GM21576 (cell line): ENCODE data around the gene SOS1.
"Not testable (repeated sequence)": the region's sequence is repeated elsewhere in the genome, so short reads cannot be mapped to it uniquely, and the experiment has no call there.

Experiments used
- ATAC-seq: cut with Tn5 transposase; IDR thresholded peaks from one replicate; pipeline ENCODE4 v1.9.1; 2021; ENCODE audit warnings: mild to moderate bottlenecking, moderate library complexity; ENCODE audit not compliant: unreplicated experiment

SOS1 gene

GRCh38 chr2:38977047-38977446 lies 143.8 kb downstream of the SOS1 start:
- no peak for ATAC-seq

DNA sequence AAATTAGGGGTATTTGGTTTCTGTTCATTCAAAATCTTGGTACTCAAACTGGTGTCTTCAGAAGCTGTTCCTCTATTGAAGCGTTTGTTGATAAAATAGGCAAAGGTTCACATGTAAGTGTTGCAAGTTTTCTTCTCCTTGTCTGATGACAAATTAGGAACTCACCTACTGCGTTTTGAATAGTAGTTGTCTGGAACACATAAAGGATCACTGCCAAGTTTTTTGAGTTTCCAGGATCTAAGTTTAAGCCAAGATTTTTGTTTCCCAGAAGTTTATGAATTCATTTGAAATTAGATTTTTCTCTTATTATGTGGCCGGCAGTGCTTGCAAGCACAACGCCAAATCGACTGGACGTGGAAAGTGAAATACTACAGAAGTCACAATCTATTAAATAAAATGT lies 145.8 kb downstream of the SOS1 start:
- no peak for ATAC-seq

DNA sequence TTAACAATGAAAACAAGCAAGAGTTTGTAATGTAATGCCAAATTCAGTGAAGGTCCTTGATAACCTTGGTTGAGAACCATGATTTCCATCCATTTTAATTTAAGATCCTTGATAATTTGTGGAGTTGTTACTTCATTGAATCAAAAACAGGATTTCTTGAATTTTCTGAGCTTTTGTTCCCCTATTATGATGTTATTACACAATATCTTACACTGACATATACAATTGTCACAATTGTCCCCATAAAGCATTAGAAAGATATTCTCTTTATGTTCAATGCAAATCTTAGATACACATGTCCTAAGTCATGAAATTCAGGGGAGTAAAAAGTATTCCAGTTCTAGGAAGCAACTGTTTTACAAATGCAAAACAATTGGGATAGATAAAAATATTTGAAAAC lies 147.6 kb downstream of the SOS1 start:
- no peak for ATAC-seq

- no peak for ATAC-seq
These were observed 149.5 kb downstream of the SOS1 start for GRCh38 chr2:38971377-38971776.

GRCh38 chr2:38968021-38968420 lies 152.8 kb downstream of the SOS1 start:
- ATAC-seq, result no peak

- no peak for ATAC-seq
These were observed 154.2 kb downstream of the SOS1 start for GRCh38 chr2:38966678-38967077.

GRCh38 chr2:38966006-38966405 lies 154.8 kb downstream of the SOS1 start:
- no peak for ATAC-seq

DNA sequence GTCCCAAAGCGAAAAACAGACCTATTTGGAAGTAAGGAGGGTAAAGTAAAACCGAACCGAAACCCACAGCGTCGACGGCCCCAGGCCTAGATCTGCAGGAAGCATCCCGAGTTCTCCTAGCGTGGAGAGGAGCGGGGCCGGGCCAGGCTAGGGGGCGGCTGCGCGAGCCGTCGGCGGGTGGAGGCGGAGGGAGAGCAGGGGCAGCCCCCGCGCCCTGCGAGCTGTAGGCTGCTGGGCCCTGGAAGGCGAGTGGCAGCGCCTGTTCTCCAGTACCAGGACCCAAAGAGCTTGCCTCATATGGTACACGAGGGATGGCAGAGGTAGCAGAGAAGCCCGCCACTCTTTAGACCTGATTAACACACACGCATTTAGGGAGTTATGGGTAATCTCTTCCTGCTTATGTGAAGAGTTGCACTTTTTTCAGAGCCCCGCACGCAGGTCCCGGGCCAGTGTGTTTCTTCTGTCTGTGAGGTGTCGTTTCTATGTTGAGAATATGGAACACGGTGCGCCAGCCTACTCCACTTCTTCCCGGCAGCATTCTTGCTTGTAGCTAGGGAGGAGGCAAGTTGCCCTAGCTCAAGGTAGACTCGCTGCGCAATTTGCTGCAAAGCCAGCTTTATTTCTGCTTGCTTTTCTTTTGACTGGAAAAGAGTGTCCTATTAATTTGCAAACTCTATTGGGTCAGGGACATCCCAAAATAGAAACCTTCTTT lies 160.1 kb downstream of the SOS1 start:
- no peak for ATAC-seq

GRCh38 chr2:38959938-38960608 lies 160.8 kb downstream of the SOS1 start:
- peak; percentile 73 for ATAC-seq

DNA sequence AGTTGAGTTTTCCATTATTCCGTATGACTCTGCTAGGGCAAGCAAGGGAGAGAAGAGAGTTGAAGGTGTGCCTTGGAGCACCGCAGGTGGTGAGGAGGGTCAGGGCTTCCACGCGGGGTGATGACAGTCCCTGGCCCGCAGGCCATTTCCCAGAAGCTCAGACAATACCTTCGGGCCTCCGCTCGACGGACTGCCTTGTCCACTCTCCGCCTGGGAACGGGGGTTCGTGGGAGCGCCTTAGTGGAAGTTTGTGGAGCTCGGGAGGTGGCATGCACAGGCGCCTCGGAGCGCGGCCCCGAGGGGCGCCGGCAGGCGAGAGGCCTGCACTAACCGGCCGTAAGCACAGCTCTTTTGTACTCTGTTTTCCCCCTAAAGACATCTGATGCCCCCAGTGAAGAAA lies 161.4 kb downstream of the SOS1 start:
- ATAC-seq, result no peak

DNA sequence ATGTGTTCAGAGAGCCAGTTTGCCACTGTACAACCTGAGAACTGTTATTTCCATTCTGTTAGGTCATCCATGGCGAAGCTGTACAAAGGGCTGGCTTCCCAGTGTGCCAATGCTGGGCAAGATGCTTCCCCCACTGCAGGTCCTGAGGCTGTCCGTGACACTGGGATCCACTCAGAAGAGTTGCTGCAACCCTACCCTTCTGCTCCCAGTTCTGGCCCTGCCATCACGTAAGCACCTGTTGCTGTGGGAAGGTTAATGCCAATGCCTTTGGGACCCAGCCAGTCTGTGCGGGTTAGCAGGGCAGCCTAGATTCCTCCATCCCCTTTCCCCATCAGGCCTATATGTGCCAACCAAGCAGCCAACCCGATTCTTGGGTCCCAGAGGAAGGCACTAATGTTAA lies 162.9 kb downstream of the SOS1 start:
- ATAC-seq, result no peak

- no peak for ATAC-seq
These were observed 169.1 kb downstream of the SOS1 start for GRCh38 chr2:38951766-38952165.

DNA sequence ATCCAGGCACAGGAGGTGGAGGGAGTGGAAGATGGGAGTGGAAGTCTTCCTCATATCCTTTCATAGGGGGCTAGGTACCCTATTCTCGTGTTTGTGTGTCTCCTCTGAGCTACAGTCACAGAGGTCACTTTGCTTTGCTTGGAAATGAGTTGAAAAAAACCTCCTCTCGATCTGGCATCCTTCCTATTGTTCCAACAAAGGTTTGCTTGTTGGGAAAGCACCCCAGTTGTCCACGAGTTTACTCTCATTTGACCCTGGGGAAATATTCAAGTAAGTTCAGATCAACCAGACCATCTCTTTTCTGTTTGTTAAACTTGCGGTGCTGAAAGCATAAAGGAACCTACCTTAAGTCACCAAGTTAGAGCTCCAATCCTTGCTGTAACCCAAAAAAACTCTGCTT lies 171.9 kb downstream of the SOS1 start:
- no peak for ATAC-seq

DNA sequence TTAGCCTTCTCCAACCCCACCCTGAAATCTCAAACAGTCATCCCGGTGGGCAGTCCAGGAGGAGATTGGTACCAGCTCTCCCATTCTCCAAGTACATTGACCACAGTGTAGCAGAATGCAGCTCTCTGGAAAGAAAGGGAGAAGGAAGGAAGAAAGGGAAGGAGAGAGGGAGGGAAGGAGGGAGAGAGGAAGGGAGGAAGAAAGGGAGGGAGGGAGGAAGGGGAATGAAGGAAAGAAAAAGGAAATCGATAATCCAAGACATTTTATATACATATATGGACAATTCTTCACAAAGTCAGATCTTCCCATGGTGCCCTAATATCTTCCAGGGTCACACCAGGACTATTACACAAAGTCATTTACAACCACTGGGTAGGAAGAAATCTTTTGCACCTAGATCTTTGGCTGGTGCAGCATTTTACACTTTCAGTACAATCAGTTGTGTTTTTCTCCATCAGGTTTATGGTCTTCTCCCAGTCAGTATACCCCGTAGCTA lies 172.4 kb downstream of the SOS1 start:
- ATAC-seq, result no peak

DNA sequence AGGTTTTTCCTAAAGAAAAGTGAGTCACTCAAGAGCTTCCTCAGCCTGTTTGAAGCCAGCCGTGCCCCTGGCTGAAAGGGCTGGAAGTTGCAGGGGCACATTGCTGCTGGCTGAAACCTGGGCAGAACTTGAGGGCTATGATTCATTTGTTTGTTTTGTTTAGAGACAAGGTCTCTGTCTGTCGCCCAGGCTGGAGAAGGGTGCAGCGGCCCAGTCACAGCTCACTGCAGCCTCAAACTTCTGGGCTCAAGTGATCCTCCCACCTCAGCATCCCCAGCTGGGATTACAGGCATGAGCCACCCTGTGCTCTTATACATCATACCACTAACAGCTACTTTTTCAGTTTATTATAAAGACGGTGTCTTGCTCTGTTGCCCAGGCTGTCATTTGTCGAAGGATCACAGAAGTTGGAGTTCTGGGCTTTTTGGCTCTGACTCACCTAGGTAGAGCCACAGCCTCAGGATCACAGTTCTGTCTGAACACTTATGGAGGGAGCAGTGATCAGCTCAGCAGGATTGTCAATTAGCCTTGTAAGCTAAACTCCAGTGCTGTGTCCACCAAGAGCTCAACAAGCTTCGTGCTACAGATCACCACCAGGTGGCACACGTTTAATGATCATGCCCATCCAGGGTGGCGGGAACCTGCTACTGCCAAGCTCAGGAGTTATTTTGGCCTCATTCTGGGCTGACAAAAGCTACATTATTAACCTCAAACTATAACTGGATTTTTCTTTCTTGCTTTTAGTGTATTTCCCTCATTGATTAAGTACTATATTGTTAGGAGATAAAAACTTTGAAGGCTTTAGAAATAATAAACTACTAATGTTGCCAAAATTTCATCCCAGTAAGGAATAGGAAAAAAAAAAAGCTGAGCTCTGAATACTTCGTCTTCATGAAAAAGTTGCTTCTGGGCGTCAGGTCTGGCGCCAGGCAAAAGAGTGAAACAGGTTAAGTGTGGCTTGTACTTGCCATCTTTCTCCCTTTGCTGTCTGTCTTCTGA lies 173.3 kb downstream of the SOS1 start:
- ATAC-seq, result no peak

- ATAC-seq, result no peak
These were observed 174.9 kb downstream of the SOS1 start for GRCh38 chr2:38945911-38946310.

GRCh38 chr2:38945372-38945771 lies 175.5 kb downstream of the SOS1 start:
- ATAC-seq, result no peak

GRCh38 chr2:38943784-38944183 lies 177.1 kb downstream of the SOS1 start:
- ATAC-seq, result no peak

GRCh38 chr2:38940746-38941145 lies 180.1 kb downstream of the SOS1 start:
- ATAC-seq, result no peak

DNA sequence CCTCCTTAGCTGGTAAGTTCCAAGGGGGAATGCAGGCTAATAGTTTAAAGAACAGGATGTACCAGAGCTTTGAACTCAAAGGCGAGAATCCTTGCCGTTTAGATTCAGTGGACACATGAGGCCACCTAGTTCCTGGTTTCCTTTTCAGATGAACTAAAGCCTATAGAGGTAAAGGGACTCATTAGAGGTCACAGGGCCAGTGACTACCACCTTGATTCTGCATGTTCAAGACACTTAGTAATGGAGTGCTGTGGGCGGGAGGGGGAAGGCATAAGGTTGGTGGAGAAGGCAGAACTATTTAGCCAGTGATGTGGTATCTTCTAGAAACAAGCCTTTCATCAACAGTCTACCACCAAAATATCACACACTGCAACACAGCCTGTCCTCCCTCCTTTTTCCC lies 183.3 kb downstream of the SOS1 start:
- ATAC-seq, result no peak

DNA sequence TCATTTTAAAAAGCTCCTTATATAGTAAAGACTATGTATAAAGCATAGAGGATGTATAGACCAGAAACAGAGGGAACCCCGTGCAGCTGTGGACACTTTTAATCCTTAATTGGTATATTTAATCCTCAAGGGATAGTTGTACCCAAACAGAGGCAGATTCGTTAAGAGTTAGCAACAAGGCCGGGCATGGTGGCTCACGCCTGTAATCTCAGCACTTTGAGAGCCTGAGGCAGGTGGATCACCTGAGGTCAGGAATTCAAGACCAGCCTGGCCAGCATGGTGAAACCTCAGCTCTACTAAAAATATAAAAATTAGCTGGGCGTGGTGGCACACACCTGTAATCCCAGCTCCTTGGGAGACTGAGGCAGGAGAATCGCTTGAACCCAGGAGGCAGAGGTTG lies 184.3 kb downstream of the SOS1 start:
- not testable (repeated sequence) for ATAC-seq
